Loucy (cell line): ENCODE data around the gene ZNF382.

Source experiments
- CTCF ChIP-seq: fragments of 200-600 bp; sonication (generic); conservative IDR thresholded peaks from 2 replicates; pipeline ENCODE4 v1.5.1; 2014; ENCODE audit warnings: mild to moderate bottlenecking, antibody characterized with exemption, low read length
- EZH2phosphoT487 ChIP-seq: fragments of 200-600 bp; IDR thresholded peaks from 2 replicates; pipeline ENCODE4 v1.6.1; 2018; ENCODE audit warnings: antibody characterized with exemption, mild to moderate bottlenecking, moderate library complexity, borderline replicate concordance

GRCh38 chr19:36579255-36579654, 25.9 kb upstream of the ZNF382 start:
- TF ChIP-seq CTCF (no peak), EZH2phosphoT487 (no peak)
